Body of pancreas (tissue), 4 donors: ENCODE results near the gene DAND5. TPM values are rescaled to one million over a fixed set of nuclear protein-coding genes. Genes with fewer than 3 reads are reported as not detected.
A peak's percentile ranks its signal among the peaks of the same experiment; 100 is the strongest.
"Not testable (repeated sequence)": the region's sequence is repeated elsewhere in the genome, so short reads cannot be mapped to it uniquely, and the experiment has no call there.

Source experiments
- ATAC-seq: fragments of 150-250 bp; one replicate; pipeline ENCODE4 v1.9.1; 2016
- DNase-seq, 4 donors: peaks; one replicate each; pipeline ENCODE4 v3.0.0-alpha.2; 2019
- H3K27ac ChIP-seq, 4 donors: fragments of 200-600 bp; sonication (generic); 1 replicate in 3 of 4; 2 replicates in 1 of 4; pipeline versions ENCODE4 v1.5.1 to v1.6.1; 2016 to 2019; ENCODE audit warnings: mild to moderate bottlenecking in 1 of 4, mixed read lengths in 1 of 4, moderate library complexity in 1 of 4
- H3K27me3 ChIP-seq, 2 donors: fragments of 200-600 bp; sonication (generic); one replicate each; pipeline ENCODE4 v1.6.0; 2016; ENCODE audit warnings: mild to moderate bottlenecking in 1 of 2
- H3K36me3 ChIP-seq, 2 donors: fragments of 200-600 bp; sonication (generic); replicated peaks in 1 of 2; 2 replicates each; pipeline ENCODE4 v1.5.1; 2016; ENCODE audit warnings: low read depth in 2 of 2; ENCODE audit not compliant: insufficient read depth in 1 of 2
- H3K4me1 ChIP-seq: fragments of 200-600 bp; sonication (generic); one replicate; pipeline ENCODE4 v1.6.0; 2016
- H3K4me3 ChIP-seq, 2 donors: fragments of 200-600 bp; sonication (generic); 1 replicate in 1 of 2; 2 replicates in 1 of 2; pipeline ENCODE4 v1.5.1; 2016 to 2019
- H3K9me3 ChIP-seq, 3 donors: fragments of 200-600 bp; sonication (generic); 1 replicate in 2 of 3; 2 replicates in 1 of 3; pipeline ENCODE4 v1.5.1; 2016
- CTCF ChIP-seq, 7 experiments: fragments of 450-650 bp in 4 of 7; fragments of 200-600 bp in 3 of 7; sonication (generic) in 3 of 7; IDR thresholded peaks; one replicate each; pipeline ENCODE4 v1.5.1; 2016 to 2019; ENCODE audit warnings: antibody characterized with exemption in 7 of 7
- POLR2A ChIP-seq, 3 donors: fragments of 450-650 bp; IDR thresholded peaks; one replicate each; pipeline ENCODE4 v1.6.1; 2016; ENCODE audit warnings: antibody characterized with exemption in 3 of 3, mild to moderate bottlenecking in 2 of 3
- WGBS, 2 donors: methylation state at CpG; one replicate each; pipeline ENCODE4 v1.1.5; 2017; 5-methylcytosine and 5-hydroxymethylcytosine counted together
- intact Hi-C: fragments of 100-400 bp; cut with DNase I; formaldehyde crosslinking; loops from one replicate; pipeline ENCODE4 v1.15.1; 2023
- total RNA-seq, 2 donors: library from RNA; depleted of rRNA; stranded (reverse); fragments of >200 nt; gene quantifications; one replicate each; pipeline ENCODE4 v1.1.0, GENCODE V29; 2016

The DAND5 gene
- total RNA-seq, 2 donors from 2014 or later = not detected

DNA sequence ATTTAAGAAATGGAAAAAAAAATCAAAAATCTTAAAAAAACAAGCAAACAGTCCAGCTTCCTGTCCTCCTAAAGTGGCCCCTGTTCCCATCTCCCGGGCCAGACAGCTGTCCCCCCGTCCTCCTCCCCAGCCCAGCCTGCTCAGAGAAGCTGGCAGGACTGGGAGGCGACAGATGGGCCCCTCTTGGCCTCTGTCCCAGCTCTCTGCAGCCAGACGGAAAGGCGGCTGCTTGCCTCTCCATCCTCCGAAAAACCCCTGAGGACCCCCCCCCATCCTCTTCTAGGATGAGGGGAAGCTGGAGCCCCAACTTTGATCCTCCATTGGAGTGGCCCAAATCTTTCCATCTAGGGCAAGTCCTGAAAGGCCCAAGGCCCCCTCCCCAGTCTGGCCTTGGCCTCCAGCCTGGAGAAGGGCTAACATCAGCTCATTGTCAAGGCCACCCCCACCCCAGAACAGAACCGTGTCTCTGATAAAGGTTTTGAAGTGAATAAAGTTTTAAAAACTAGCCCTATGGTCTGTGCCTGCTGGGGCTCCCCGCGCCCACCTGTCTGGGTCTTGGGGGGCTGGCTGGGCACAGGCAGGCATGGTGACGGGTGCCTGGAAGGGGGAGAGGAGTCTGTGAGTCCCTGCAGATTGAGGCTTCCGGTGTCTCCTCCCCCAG, 16.1 kb upstream of the DAND5 start:
- no peak overlapping the region for H3K4me3 ChIP-seq
- TF ChIP-seq POLR2A (IDR thresholded peaks at IDR 0.05) = no peak
- no peak for TF ChIP-seq CTCF (IDR thresholded peaks at IDR 0.05)
- no peaks in the 10 kb centered on the region for H3K27me3 ChIP-seq
- no peak for ATAC-seq
- peaks cover 39% of the 10 kb centered on the region for H3K4me1 ChIP-seq
- H3K36me3 ChIP-seq = peaks cover 8 to 28% of the 10 kb centered on the region in 2 donors
- no peak for DNase-seq
- intact Hi-C loops = no loop called here
- no peaks in the 10 kb centered on the region for H3K9me3 ChIP-seq
- 44 to 53% methylated on average over 7 to 10 of the region's 11 CpGs for WGBS, 2 donors
- H3K27ac ChIP-seq = peak overlapping the region in 2 of 4 donors; percentile 10 to 52

DNA sequence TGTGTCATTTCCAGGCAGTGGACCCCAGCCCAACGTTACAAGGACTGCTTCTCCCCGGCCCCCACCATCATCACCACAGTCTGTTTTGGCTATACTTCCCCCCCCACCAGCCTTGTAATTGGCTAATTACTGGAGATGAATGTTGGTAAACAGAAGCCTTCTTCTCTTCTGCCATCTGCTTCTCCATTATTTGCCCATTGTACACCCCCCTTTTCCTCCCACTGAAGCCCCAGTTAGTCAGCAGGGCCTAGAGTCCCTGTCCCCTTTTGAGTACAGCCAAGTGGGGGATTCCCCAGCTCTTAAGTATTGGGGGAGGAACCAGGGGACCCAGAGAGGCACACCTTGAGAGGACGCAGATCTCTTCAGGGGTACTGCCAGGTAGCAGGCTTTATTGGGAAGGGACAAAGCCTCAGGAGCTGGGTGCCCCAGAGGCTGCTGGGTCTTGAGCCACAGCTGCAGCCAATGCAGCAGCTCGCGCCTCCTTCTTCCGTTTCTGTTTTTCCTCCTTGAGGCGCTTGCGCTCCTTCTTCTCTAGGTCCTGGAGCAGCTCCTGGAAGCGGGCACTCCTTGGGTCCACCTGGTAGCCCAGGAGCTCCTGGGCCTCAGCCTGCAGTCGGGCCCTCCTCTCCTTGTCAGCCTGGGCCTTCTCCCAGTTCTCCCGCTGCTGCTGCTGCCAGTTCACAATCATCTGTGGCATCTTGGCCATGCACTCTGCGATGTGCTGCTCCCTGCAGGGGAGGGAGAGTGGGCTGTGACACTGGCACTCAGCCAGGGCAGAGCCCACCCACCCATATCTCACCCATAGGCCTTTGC, 15.4 kb upstream of the DAND5 start:
- 59 to 66% methylated on average over 11 to 12 of the region's 12 CpGs for WGBS, 2 donors
- peak overlapping the region in 1 of 4 donors; percentile 0 for H3K27ac ChIP-seq
- peaks cover 1 to 20% of the 10 kb centered on the region in 2 donors for H3K36me3 ChIP-seq
- TF ChIP-seq POLR2A (IDR thresholded peaks at IDR 0.05) (no peak), CTCF (IDR thresholded peaks at IDR 0.05) (no peak)
- no peak overlapping the region for H3K4me3 ChIP-seq
- peaks cover 38% of the 10 kb centered on the region for H3K4me1 ChIP-seq
- no peaks in the 10 kb centered on the region for H3K27me3 ChIP-seq
- no peak for DNase-seq
- H3K9me3 ChIP-seq = no peaks in the 10 kb centered on the region
- ATAC-seq = no peak
- intact Hi-C loops = no loop called here

DNA sequence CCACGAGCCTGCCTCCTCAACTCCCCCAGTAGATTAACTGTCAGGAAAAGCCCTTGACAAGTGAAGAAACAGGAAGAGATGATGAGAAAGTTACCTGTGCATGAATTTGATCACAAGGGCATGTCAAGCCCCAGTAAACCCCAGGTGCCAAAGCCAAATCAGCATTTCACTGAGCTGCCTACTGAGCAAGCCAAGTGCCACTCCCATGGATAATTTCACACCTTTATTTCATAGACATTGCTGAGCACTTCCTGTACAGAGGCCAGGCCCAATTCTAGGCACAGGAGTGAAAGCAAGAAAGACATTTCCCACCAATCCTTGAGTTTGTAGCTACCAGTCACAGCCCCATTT, 14.8 kb upstream of the DAND5 start:
- intact Hi-C loops = no loop called here

GRCh38 chr19:12955575-12955974, 13.8 kb upstream of the DAND5 start:
- H3K36me3 ChIP-seq, H3K27me3 ChIP-seq, H3K4me3 ChIP-seq, intact Hi-C loops, H3K9me3 ChIP-seq, DNase-seq, ATAC-seq: not testable (repeated sequence)
- 87 to 100% methylated on average over 5 to 9 of the region's 9 CpGs for WGBS, 2 donors
- Histone ChIP-seq H3K4me1 (peaks cover 38% of the 10 kb centered on the region), H3K27ac (peak overlapping the region in 1 of 4 donors; percentile 12)

More for the DNA sequence above, 14.8 kb upstream of the DAND5 start:
- H3K4me1 ChIP-seq = peaks cover 38% of the 10 kb centered on the region
- no peak overlapping the region for H3K4me3 ChIP-seq
- DNase-seq (no peak), ATAC-seq (no peak)
- H3K27me3 ChIP-seq = no peaks in the 10 kb centered on the region
- H3K27ac ChIP-seq = peak overlapping the region in 1 of 4 donors; percentile 0
- no peak for TF ChIP-seq POLR2A (IDR thresholded peaks at IDR 0.05)
- no peak for TF ChIP-seq CTCF (IDR thresholded peaks at IDR 0.05)
- peaks cover 0 to 16% of the 10 kb centered on the region in 2 donors for H3K36me3 ChIP-seq
- WGBS, 2 donors = 39% methylated on average over 1 of the region's 1 CpG; no CpG with 5 or more reads in 1 of the 2 donors
- H3K9me3 ChIP-seq = no peaks in the 10 kb centered on the region

- DNase-seq (no peak), ATAC-seq (no peak)
- WGBS, 2 donors = 28 to 40% methylated on average over 4 to 12 of the region's 12 CpGs
- Histone ChIP-seq H3K4me1 (peaks cover 38% of the 10 kb centered on the region), H3K27me3 (no peaks in the 10 kb centered on the region), H3K4me3 (peak overlapping the region; percentile 67 to 96), H3K36me3 (peaks cover 0 to 6% of the 10 kb centered on the region in 2 donors), H3K9me3 (no peaks in the 10 kb centered on the region), H3K27ac (peak overlapping the region in 3 of 4 donors; percentile 81 to 91 (median 90))
- TF ChIP-seq CTCF (IDR thresholded peaks at IDR 0.05) (no peak), POLR2A (IDR thresholded peaks at IDR 0.05) (no peak)
- intact Hi-C loops = no loop called here
Observed at GRCh38 chr19:12955996-12956395, 13.4 kb upstream of the DAND5 start.
